GM23338 (cell line): Measurements from ENCODE around the gene TET2. TPM values are rescaled to one million over a fixed set of nuclear protein-coding genes. Genes with fewer than 3 reads are reported as not detected.

Experiments used
- ATAC-seq: fragments of 200-7000 bp; cut with Tn5 transposase; 3 replicates; pipeline ENCODE4 v1.9.1; 2020
- DNase-seq: peaks from one replicate; pipeline ENCODE4 v3.0.0-alpha.2; 2015; ENCODE audit warnings: low spot score
- H2AFZ ChIP-seq: fragments of 200-600 bp; sonication (generic); 2 replicates; pipeline ENCODE4 v1.8.0; 2016; ENCODE audit warnings: antibody characterized with exemption, mild to moderate bottlenecking, moderate library complexity
- H3F3A ChIP-seq: fragments of 200-600 bp; sonication (generic); replicated peaks from 2 replicates; pipeline ENCODE4 v1.8.0; 2017; ENCODE audit warnings: antibody characterized with exemption, mixed run types, low read depth
- H3K27ac ChIP-seq: fragments of 200-600 bp; sonication (generic); 2 replicates; pipeline ENCODE4 v1.6.1; 2016; ENCODE audit warnings: low read depth
- H3K27me3 ChIP-seq: fragments of 200-600 bp; sonication (generic); 2 replicates; pipeline ENCODE4 v1.8.0; 2016; ENCODE audit warnings: mild to moderate bottlenecking, mixed run types, moderate library complexity; ENCODE audit not compliant: insufficient read depth
- H3K36me3 ChIP-seq: fragments of 200-600 bp; sonication (generic); 2 replicates; pipeline ENCODE4 v1.8.0; 2016; ENCODE audit warnings: mild to moderate bottlenecking; ENCODE audit not compliant: insufficient read depth
- H3K4me1 ChIP-seq: fragments of 200-600 bp; sonication (generic); 2 replicates; pipeline ENCODE4 v1.8.0; 2016; ENCODE audit warnings: mild to moderate bottlenecking, moderate library complexity; ENCODE audit not compliant: insufficient read depth
- H3K4me2 ChIP-seq: fragments of 200-600 bp; sonication (generic); 2 replicates; pipeline ENCODE4 v1.7.1; 2017; ENCODE audit warnings: mixed run types
- H3K4me3 ChIP-seq: fragments of 200-600 bp; sonication (generic); 2 replicates; pipeline ENCODE4 v1.6.1; 2016; ENCODE audit warnings: mixed run types
- H3K79me2 ChIP-seq: fragments of 200-600 bp; sonication (generic); replicated peaks from 2 replicates; pipeline ENCODE4 v1.8.0; 2017; ENCODE audit warnings: mild to moderate bottlenecking; ENCODE audit not compliant: insufficient read depth
- H3K9me2 ChIP-seq: fragments of 200-600 bp; sonication (generic); 2 replicates; pipeline ENCODE4 v1.8.0; 2017; ENCODE audit not compliant: insufficient read depth
- H4K20me1 ChIP-seq: fragments of 200-600 bp; sonication (generic); replicated peaks from 2 replicates; pipeline ENCODE4 v1.8.0; 2017; ENCODE audit warnings: mild to moderate bottlenecking; ENCODE audit not compliant: insufficient read depth
- H3K27ac Mint-ChIP-seq: 2 replicates; pipeline ENCODE4 v1.8.0; 2020; ENCODE audit warnings: inconsistent platforms, mild to moderate bottlenecking, moderate library complexity, mixed read lengths
- H3K27me3 Mint-ChIP-seq: 3 replicates; pipeline ENCODE4 v1.8.0; 2022; ENCODE audit warnings: low read depth, mild to moderate bottlenecking, moderate library complexity, mixed read lengths, inconsistent platforms; ENCODE audit not compliant: insufficient read depth, poor library complexity
- H3K36me3 Mint-ChIP-seq: 3 replicates; pipeline ENCODE4 v1.8.0; 2021; ENCODE audit warnings: low read depth, mild to moderate bottlenecking, inconsistent platforms, moderate library complexity, mixed read lengths
- H3K4me1 Mint-ChIP-seq: 3 replicates; pipeline ENCODE4 v1.8.0; 2020; ENCODE audit warnings: mild to moderate bottlenecking, inconsistent platforms, mixed read lengths
- H3K4me3 Mint-ChIP-seq: 3 replicates; pipeline ENCODE4 v1.8.0; 2021; ENCODE audit warnings: moderate library complexity, mild to moderate bottlenecking, inconsistent platforms, mixed read lengths
- H3K9me3 Mint-ChIP-seq: 3 replicates; pipeline ENCODE4 v1.8.0; 2020; ENCODE audit warnings: moderate library complexity, mild to moderate bottlenecking, inconsistent platforms, mixed read lengths
- CTCF ChIP-seq, 2 experiments: fragments of 200-600 bp in 1 of 2; sonication (generic) in 1 of 2; conservative IDR thresholded peaks; 2 replicates each; pipeline versions ENCODE4 v1.5.1 to v1.6.1; 2016 to 2017; ENCODE audit warnings: antibody characterized with exemption in 2 of 2, low read depth in 2 of 2, mild to moderate bottlenecking in 2 of 2, moderate library complexity in 1 of 2
- EZH2 ChIP-seq: fragments of 200-600 bp; sonication (generic); IDR thresholded peaks from one replicate; pipeline ENCODE4 v1.8.0; 2017; ENCODE audit warnings: antibody characterized with exemption, mild to moderate bottlenecking, low read depth; ENCODE audit not compliant: unreplicated experiment
- EZH2phosphoT487 ChIP-seq: fragments of 200-600 bp; sonication (generic); IDR thresholded peaks from one replicate; pipeline ENCODE4 v1.8.1; 2018; ENCODE audit warnings: antibody characterized with exemption; ENCODE audit not compliant: unreplicated experiment
- POLR2AphosphoS5 ChIP-seq: IDR thresholded peaks from 2 replicates; pipeline ENCODE4 v1.6.1; 2016; ENCODE audit warnings: antibody characterized with exemption, low read depth
- REST ChIP-seq: IDR thresholded peaks from one replicate; pipeline ENCODE4 v1.6.1; 2018; ENCODE audit warnings: antibody characterized with exemption; ENCODE audit not compliant: unreplicated experiment
- STAT1 ChIP-seq: IDR thresholded peaks from one replicate; pipeline ENCODE4 v1.6.1; 2016; ENCODE audit warnings: antibody characterized with exemption; ENCODE audit not compliant: unreplicated experiment
- polyA plus RNA-seq: library from polyadenylated mRNA; unstranded; fragments of >200 nt; fragmentation: Nextera tagmentation; extraction: Ambion mirVana; gene quantifications from 2 replicates; pipeline ENCODE4 v1.2.1, GENCODE V29; 2016
- total RNA-seq: library from RNA; depleted of rRNA; stranded (reverse); fragments of >200 nt; shearing (Covaris generic); gene quantifications from 2 replicates; pipeline ENCODE4 v1.2.3, GENCODE V29; 2014

Gene TET2
- total and polyA plus RNA-seq, 2 experiments from 2014 or later, result 1.2 to 2.2 TPM

DNA sequence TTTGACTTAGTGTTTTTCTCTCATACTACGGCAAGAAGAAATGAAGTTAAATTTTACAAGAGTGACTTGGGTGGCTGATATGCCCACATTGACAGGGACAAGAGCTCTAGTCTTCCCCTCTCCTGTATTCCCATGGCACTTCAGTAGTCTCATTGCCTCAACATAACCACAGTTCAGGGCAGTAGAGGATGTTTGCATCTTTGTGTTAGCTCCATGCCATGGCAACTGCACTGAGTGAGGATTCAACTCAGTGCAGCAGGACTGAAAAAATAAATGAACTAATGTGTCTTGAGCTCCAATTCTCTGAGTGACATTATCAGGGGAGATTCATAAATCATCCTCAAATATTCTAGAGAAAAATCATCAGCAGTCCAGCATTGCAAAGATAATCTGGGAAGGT, 78.8 kb downstream of the TET2 start:
- H3K9me3 Mint-ChIP-seq, result peaks cover 2% of the 10 kb centered on the region; the same call in 1 of the 3 replicates
- Histone ChIP-seq H3K27me3 (no peaks in the 10 kb centered on the region), H3K79me2 (no peaks in the 10 kb centered on the region), H3K4me2 (no peak overlapping the region), H3K36me3 (no peaks in the 10 kb centered on the region), H3K4me1 (peaks cover 9% of the 10 kb centered on the region; the same call in 1 of the 2 replicates), H2AFZ (no peak overlapping the region), H4K20me1 (no peaks in the 10 kb centered on the region), H3K27ac (no peak overlapping the region), H3K9me2 (no peaks in the 10 kb centered on the region), H3F3A (no peaks in the 10 kb centered on the region), H3K4me3 (no peak overlapping the region)
- DNase-seq (no peak), ATAC-seq (no peak; the same call in 2 of the 3 replicates)
- TF ChIP-seq EZH2, result no peak
- no peak for TF ChIP-seq EZH2phosphoT487
- no peak overlapping the region for H3K27ac Mint-ChIP-seq
- peaks cover 4% of the 10 kb centered on the region; the same call in 2 of the 3 replicates for H3K4me1 Mint-ChIP-seq
- no peaks in the 10 kb centered on the region for H3K27me3 Mint-ChIP-seq
- no peak overlapping the region for H3K4me3 Mint-ChIP-seq
- no peaks in the 10 kb centered on the region; the same call in 2 of the 3 replicates for H3K36me3 Mint-ChIP-seq

GRCh38 chr4:105227054-105227453, 80.4 kb downstream of the TET2 start:
- Mint-ChIP-seq H3K27me3 (no peaks in the 10 kb centered on the region), H3K4me3 (no peak overlapping the region), H3K36me3 (no peaks in the 10 kb centered on the region; the same call in 2 of the 3 replicates), H3K27ac (no peak overlapping the region), H3K4me1 (peaks cover 4% of the 10 kb centered on the region; the same call in 2 of the 3 replicates), H3K9me3 (peaks cover 2% of the 10 kb centered on the region; the same call in 1 of the 3 replicates)
- Histone ChIP-seq H3K27ac (no peak overlapping the region), H3K36me3 (no peaks in the 10 kb centered on the region), H3K4me2 (no peak overlapping the region), H3K79me2 (no peaks in the 10 kb centered on the region), H3K9me2 (no peaks in the 10 kb centered on the region), H3K27me3 (no peaks in the 10 kb centered on the region), H3K4me1 (peaks cover 9% of the 10 kb centered on the region; the same call in 1 of the 2 replicates), H3K4me3 (no peak overlapping the region), H2AFZ (no peak overlapping the region), H4K20me1 (no peaks in the 10 kb centered on the region), H3F3A (no peaks in the 10 kb centered on the region)
- TF ChIP-seq REST (no peak), CTCF (conservative IDR thresholded peaks at IDR 0.05; ENCODE audit: low read depth in 2 of 2) (no peak), STAT1 (no peak), EZH2phosphoT487 (no peak), POLR2AphosphoS5 (no peak)
- ATAC-seq (no peak), DNase-seq (no peak)
